Spleen (tissue), 11 donors: ENCODE measurements around the gene HMCN1. TPM values are rescaled to one million over a fixed set of nuclear protein-coding genes. Genes with fewer than 3 reads are reported as not detected.

Experiments used
- DNase-seq: peaks from one replicate; pipeline ENCODE4 v3.0.0-alpha.2; 2020
- H3K27ac ChIP-seq, 8 donors: fragments of 200-600 bp; sonication (generic) in 7 of 8; 1 replicate in 4 of 8; 2 replicates in 4 of 8; pipeline versions ENCODE4 v1.5.0 to v1.8.0; 2016 to 2021; ENCODE audit warnings: inconsistent platforms in 4 of 8, mild to moderate bottlenecking in 4 of 8, moderate library complexity in 1 of 8
- H3K27me3 ChIP-seq, 7 donors: fragments of 200-600 bp; sonication (generic) in 6 of 7; replicated peaks in 1 of 7; 1 replicate in 4 of 7; 2 replicates in 3 of 7; pipeline versions ENCODE4 v1.5.0 to v1.8.0; 2016 to 2021; ENCODE audit warnings: inconsistent platforms in 3 of 7, mild to moderate bottlenecking in 1 of 7
- H3K36me3 ChIP-seq, 6 donors: fragments of 200-600 bp; sonication (generic) in 5 of 6; 1 replicate in 4 of 6; 2 replicates in 2 of 6; pipeline versions ENCODE4 v1.5.0 to v1.8.0; 2016 to 2021; ENCODE audit warnings: inconsistent platforms in 2 of 6
- H3K4me1 ChIP-seq, 6 donors: fragments of 200-600 bp; sonication (generic) in 5 of 6; 1 replicate in 3 of 6; 2 replicates in 3 of 6; pipeline versions ENCODE4 v1.5.0 to v1.8.0; 2016 to 2021; ENCODE audit warnings: inconsistent platforms in 3 of 6
- H3K4me3 ChIP-seq, 8 donors: fragments of 200-600 bp; sonication (generic) in 7 of 8; 1 replicate in 4 of 8; 2 replicates in 4 of 8; pipeline versions ENCODE4 v1.5.0 to v1.8.0; 2016 to 2021; ENCODE audit warnings: inconsistent platforms in 4 of 8, mild to moderate bottlenecking in 4 of 8, moderate library complexity in 2 of 8
- H3K9me3 ChIP-seq, 8 donors: fragments of 200-600 bp; sonication (generic) in 7 of 8; 1 replicate in 4 of 8; 2 replicates in 4 of 8; pipeline versions ENCODE4 v1.5.0 to v1.8.0; 2016 to 2021; ENCODE audit warnings: inconsistent platforms in 4 of 8
- CTCF ChIP-seq, 11 experiments: fragments of 200-600 bp in 7 of 11; fragments of 450-650 bp in 4 of 11; sonication (generic) in 4 of 11; IDR thresholded peaks in 8 of 11; conservative IDR thresholded peaks in 3 of 11; 1 replicate in 7 of 11; 2 replicates in 4 of 11; pipeline versions ENCODE4 v1.4.0 to v1.8.0; 2016 to 2021; ENCODE audit warnings: antibody characterized with exemption in 11 of 11, inconsistent platforms in 4 of 11, mild to moderate bottlenecking in 1 of 11
- POLR2A ChIP-seq, 3 donors: fragments of 450-650 bp; IDR thresholded peaks; one replicate each; pipeline ENCODE4 v1.5.1; 2017; ENCODE audit warnings: antibody characterized with exemption in 3 of 3, mild to moderate bottlenecking in 1 of 3
- POLR2AphosphoS5 ChIP-seq, 3 donors: sonication (generic); formaldehyde crosslinking; IDR thresholded peaks; one replicate each; pipeline ENCODE4 v1.5.1; 2017; ENCODE audit warnings: antibody characterized with exemption in 3 of 3
- WGBS, 5 donors: extraction: QIAGEN DNeasy Blood & Tissue Kit in 3 of 5; methylation state at CpG; one replicate each; pipeline versions ENCODE4 v1.1.5 to v1.1.7; 2013 to 2018; 5-methylcytosine and 5-hydroxymethylcytosine counted together
- intact Hi-C: fragments of 100-400 bp; cut with DNase I; formaldehyde crosslinking; loops from one replicate; pipeline ENCODE4 v1.15.0; 2023; ENCODE audit warnings: low total_unique reads
- polyA plus RNA-seq, 3 donors: library from polyadenylated mRNA; stranded (reverse); fragments of 200-250 nt; gene quantifications; one replicate each; pipeline ENCODE4 v1.2.1, GENCODE V29; 2013
- total RNA-seq, 7 donors: library from RNA; depleted of rRNA in 3 of 7; stranded (reverse); fragments of >200 nt in 3 of 7; fragmentation: NEBNext Ultra II Directional in 4 of 7; extraction: Animal tissue kit (Norgen Biotek cat#: 25700) in 4 of 7; gene quantifications; one replicate each; pipeline versions ENCODE4 v1.1.0 to v1.2.1, GENCODE V29; 2016 to 2021
- donor health status: healthy with polysubstance abuse.
- donor health status: DM: no; HTN: no; CAD: no; lungs with moderate emphysema.
- donor health status: DM: no; HTN: no; CAD: no.
- donor health status: Bipolar disorder and iron deficiency.
- donor health status: healthy.
- donor health status: DM: no; HTN: no; CAD: no.
- donor health status: DM: yes; HTN: yes; CAD: no.

HMCN1 gene
- total and polyA plus RNA-seq, 10 donors: 1.2 to 28.8 (median 19.9) TPM

- TF ChIP-seq POLR2A (IDR thresholded peaks at IDR 0.05): no peak
- TF ChIP-seq CTCF (IDR thresholded peaks at IDR 0.05 in 8 of 11, conservative IDR thresholded peaks at IDR 0.05 in 3 of 11): no peak
- no peak for TF ChIP-seq POLR2AphosphoS5 (IDR thresholded peaks at IDR 0.05)
- intact Hi-C loops: no loop called here
- no peaks in the 10 kb centered on the region for H3K4me1 ChIP-seq
Measured at GRCh38 chr1:185768371-185768770, 34.2 kb downstream of the HMCN1 start.

GRCh38 chr1:185769136-185769535 is 34.9 kb downstream of the HMCN1 start:
- TF ChIP-seq CTCF (IDR thresholded peaks at IDR 0.05 in 8 of 11, conservative IDR thresholded peaks at IDR 0.05 in 3 of 11) (no peak), POLR2A (IDR thresholded peaks at IDR 0.05) (no peak), POLR2AphosphoS5 (IDR thresholded peaks at IDR 0.05) (no peak)
- no peak for DNase-seq
- intact Hi-C loops: no loop called here

More at GRCh38 chr1:185768371-185768770, 34.2 kb downstream of the HMCN1 start:
- Histone ChIP-seq H3K9me3 (no peaks in the 10 kb centered on the region), H3K27me3 (no peaks in the 10 kb centered on the region), H3K4me3 (no peak overlapping the region), H3K36me3 (no peaks in the 10 kb centered on the region), H3K27ac (no peak overlapping the region)
- 88 to 98% (median 94%) methylated on average over 3 of the region's 3 CpGs for WGBS, 5 donors
- DNase-seq: no peak

GRCh38 chr1:185774394-185774793 is 40.2 kb downstream of the HMCN1 start:
- no peak for DNase-seq
- WGBS, 5 donors: 64 to 71% (median 69%) methylated on average over 5 of the region's 5 CpGs
- Histone ChIP-seq H3K4me1 (no peaks in the 10 kb centered on the region), H3K9me3 (peaks cover 0 to 2% (median 0%) of the 10 kb centered on the region in 8 donors), H3K27ac (no peak overlapping the region), H3K36me3 (no peaks in the 10 kb centered on the region), H3K27me3 (no peaks in the 10 kb centered on the region), H3K4me3 (no peak overlapping the region)
- intact Hi-C loops: no loop called here
- TF ChIP-seq CTCF (IDR thresholded peaks at IDR 0.05 in 8 of 11, conservative IDR thresholded peaks at IDR 0.05 in 3 of 11): no peak
- TF ChIP-seq POLR2AphosphoS5 (IDR thresholded peaks at IDR 0.05): no peak
- no peak for TF ChIP-seq POLR2A (IDR thresholded peaks at IDR 0.05)

More at GRCh38 chr1:185769136-185769535, 34.9 kb downstream of the HMCN1 start:
- Histone ChIP-seq H3K4me3 (no peak overlapping the region), H3K27ac (no peak overlapping the region), H3K36me3 (no peaks in the 10 kb centered on the region), H3K27me3 (no peaks in the 10 kb centered on the region), H3K4me1 (no peaks in the 10 kb centered on the region), H3K9me3 (no peaks in the 10 kb centered on the region)
- WGBS, 5 donors: 88 to 94% (median 91%) methylated on average over 1 of the region's 1 CpG

- no peak for TF ChIP-seq CTCF (IDR thresholded peaks at IDR 0.05 in 8 of 11, conservative IDR thresholded peaks at IDR 0.05 in 3 of 11)
- TF ChIP-seq POLR2A (IDR thresholded peaks at IDR 0.05): no peak
- no peak for TF ChIP-seq POLR2AphosphoS5 (IDR thresholded peaks at IDR 0.05)
- Histone ChIP-seq H3K36me3 (no peaks in the 10 kb centered on the region), H3K27me3 (no peaks in the 10 kb centered on the region), H3K27ac (no peak overlapping the region), H3K4me1 (no peaks in the 10 kb centered on the region), H3K9me3 (peaks cover 0 to 4% (median 0%) of the 10 kb centered on the region in 8 donors), H3K4me3 (no peak overlapping the region)
- intact Hi-C loops: no loop called here
- no peak for DNase-seq
Measured at GRCh38 chr1:185775501-185775900, 41.3 kb downstream of the HMCN1 start.
